NT2/D1 (cell line): Measurements from ENCODE around the gene EEF1A2.

Source experiments
- DNase-seq: peaks from one replicate; pipeline ENCODE4 v3.0.0-alpha.2; 2011; ENCODE audit warnings: low read depth, low spot score
- H3K27me3 ChIP-seq: 2 replicates; pipeline ENCODE4 v1.6.0; 2011; ENCODE audit warnings: mild to moderate bottlenecking; ENCODE audit not compliant: insufficient read length, insufficient read depth
- H3K36me3 ChIP-seq: 2 replicates; pipeline ENCODE4 v1.6.1; 2011; ENCODE audit warnings: mild to moderate bottlenecking, low read length, mixed read lengths; ENCODE audit not compliant: insufficient read depth, insufficient read length
- H3K4me1 ChIP-seq: 2 replicates; pipeline ENCODE4 v1.5.1; 2011; ENCODE audit not compliant: insufficient read depth, insufficient read length
- H3K4me3 ChIP-seq: 2 replicates; pipeline ENCODE4 v1.5.1; 2011; ENCODE audit warnings: low read depth; ENCODE audit not compliant: insufficient read length
- H3K9ac ChIP-seq: 2 replicates; pipeline ENCODE4 v1.6.0; 2011; ENCODE audit warnings: low read depth; ENCODE audit not compliant: insufficient read length
- H3K9me3 ChIP-seq: 2 replicates; pipeline ENCODE4 v1.5.1; 2011; ENCODE audit warnings: mild to moderate bottlenecking, low read length; ENCODE audit not compliant: insufficient read depth
- SUZ12 ChIP-seq: IDR thresholded peaks from 2 replicates; pipeline ENCODE4 v1.6.1; 2011; ENCODE audit not compliant: insufficient read length, insufficient read depth; ENCODE audit errors: extremely low read depth
- YY1 ChIP-seq: IDR thresholded peaks from 2 replicates; pipeline ENCODE4 v1.6.1; 2011; ENCODE audit not compliant: insufficient read length, insufficient read depth
- ZNF274 ChIP-seq: IDR thresholded peaks from 2 replicates; pipeline ENCODE4 v1.6.1; 2011; ENCODE audit warnings: mild to moderate bottlenecking, low read depth, low read length

The EEF1A2 gene

DNA sequence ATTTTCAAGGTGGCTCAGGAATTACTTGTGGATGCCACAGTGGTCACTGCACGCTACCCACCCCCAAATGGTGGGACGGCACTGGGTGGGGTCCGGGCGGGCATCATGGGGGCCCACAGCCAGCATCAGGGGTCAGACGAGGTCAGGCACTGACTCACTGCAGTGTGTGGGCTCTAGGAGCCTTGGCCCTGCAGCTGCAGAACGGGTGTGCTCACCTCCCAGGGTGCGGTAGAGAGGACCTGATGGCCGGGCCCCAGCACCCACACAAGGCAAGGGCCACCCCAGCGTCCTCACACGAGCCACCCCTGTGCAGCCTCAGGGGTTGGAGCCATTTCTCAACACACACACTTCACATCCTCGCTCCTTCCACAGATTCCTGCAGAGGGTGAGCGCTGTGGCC lies 60.8 kb downstream of the EEF1A2 start:
- H3K9me3 ChIP-seq = no peaks in the 10 kb centered on the region; the same call in 1 of the 2 replicates
- H3K27me3 ChIP-seq = no peaks in the 10 kb centered on the region
- no peak for DNase-seq
- no peak overlapping the region for H3K4me3 ChIP-seq
- peak overlapping the region; percentile 17 for H3K9ac ChIP-seq
- TF ChIP-seq ZNF274 (no peak), YY1 (no peak), SUZ12 (no peak)
- peaks cover 27% of the 10 kb centered on the region for H3K36me3 ChIP-seq
- H3K4me1 ChIP-seq = peaks cover 24% of the 10 kb centered on the region
